ENCODE data around the gene VPS25. TPM values are rescaled to one million over a fixed set of nuclear protein-coding genes. Genes with fewer than 3 reads are reported as not detected.

Gene VPS25
- polyA plus RNA-seq, 3 donors = 52.3 to 64.8 (median 61.2) TPM

DNA sequence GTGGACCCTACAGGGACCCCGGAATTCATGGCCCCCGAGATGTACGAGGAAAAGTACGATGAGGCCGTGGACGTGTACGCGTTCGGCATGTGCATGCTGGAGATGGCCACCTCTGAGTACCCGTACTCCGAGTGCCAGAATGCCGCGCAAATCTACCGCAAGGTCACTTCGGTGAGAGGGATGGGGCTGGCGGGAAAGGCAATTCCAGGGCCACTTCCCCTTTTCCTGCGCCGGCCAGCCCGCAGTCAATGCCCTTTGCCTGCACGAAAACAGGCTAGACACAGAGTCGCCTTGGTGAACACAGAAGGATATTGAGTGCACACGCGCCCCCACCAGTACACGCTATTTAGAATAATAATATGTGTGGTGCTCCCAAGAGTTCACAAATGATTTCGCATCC is 11.2 kb downstream of the VPS25 start:
- 18 to 50% (median 34%) methylated on average over 25 of the region's 25 CpGs for WGBS, 3 donors
- no peak overlapping the region for H3K27ac ChIP-seq (ENCODE audit: low read depth, low read length)

- 10 to 34% (median 27%) methylated on average over 52 of the region's 52 CpGs for WGBS, 3 donors
Measured at GRCh38 chr17:42784811-42785592, 11.8 kb downstream of the VPS25 start.

GRCh38 chr17:42787266-42787665 is 14.0 kb downstream of the VPS25 start:
- WGBS, 3 donors = 89 to 90% (median 90%) methylated on average over 11 of the region's 11 CpGs
- no peak overlapping the region for H3K27ac ChIP-seq (ENCODE audit: low read depth, low read length)

More at GRCh38 chr17:42784811-42785592, 11.8 kb downstream of the VPS25 start:
- H3K27ac ChIP-seq (ENCODE audit: low read depth, low read length) = no peak overlapping the region

DNA sequence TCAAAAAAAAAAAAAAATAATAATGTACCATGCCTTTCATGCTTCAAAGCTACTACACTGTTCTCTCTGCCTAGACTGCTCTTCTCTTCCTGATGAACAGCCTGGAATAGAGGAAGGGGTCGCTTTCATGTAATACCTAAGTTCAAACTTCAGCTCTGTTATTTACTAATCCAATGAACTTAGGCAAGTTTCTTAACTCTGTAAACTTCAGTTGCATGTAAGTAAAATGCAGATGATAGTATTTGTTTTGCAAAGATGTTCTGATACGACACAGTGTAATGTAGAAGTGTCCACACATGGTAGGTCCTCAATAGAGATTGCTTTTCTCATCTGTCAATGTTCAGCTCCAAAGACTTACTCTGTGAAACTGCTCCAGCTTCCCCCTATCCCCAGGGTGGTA is 18.7 kb downstream of the VPS25 start:
- no peak overlapping the region for H3K27ac ChIP-seq (ENCODE audit: low read depth, low read length)
- WGBS, 3 donors = 62 to 78% (median 78%) methylated on average over 2 of the region's 2 CpGs

DNA sequence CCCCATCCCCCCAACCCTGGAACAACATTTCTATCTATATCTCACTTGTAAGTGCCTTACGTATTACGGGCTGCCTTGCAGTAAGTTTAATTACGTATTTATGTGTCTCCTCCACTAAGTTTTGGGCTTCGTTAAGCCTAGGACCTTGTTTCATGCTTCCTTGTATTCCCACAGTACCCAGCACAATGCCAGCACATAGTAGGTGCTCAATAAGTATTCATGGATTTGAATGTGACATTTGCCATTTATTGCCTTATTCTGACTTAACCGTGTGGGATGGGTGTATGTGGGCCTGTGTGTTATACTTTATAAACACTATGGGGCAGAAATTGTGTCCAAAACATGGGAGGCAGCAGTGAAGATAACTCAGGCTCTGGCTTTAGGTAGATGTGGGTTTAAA is 19.3 kb downstream of the VPS25 start:
- 52 to 73% (median 68%) methylated on average over 5 of the region's 5 CpGs for WGBS, 3 donors
- H3K27ac ChIP-seq (ENCODE audit: low read depth, low read length) = no peak overlapping the region

- WGBS, 3 donors = 49 to 69% (median 51%) methylated on average over 4 of the region's 4 CpGs
- no peak overlapping the region for H3K27ac ChIP-seq (ENCODE audit: low read depth, low read length)
Measured at GRCh38 chr17:42795061-42795460, 21.8 kb downstream of the VPS25 start.

DNA sequence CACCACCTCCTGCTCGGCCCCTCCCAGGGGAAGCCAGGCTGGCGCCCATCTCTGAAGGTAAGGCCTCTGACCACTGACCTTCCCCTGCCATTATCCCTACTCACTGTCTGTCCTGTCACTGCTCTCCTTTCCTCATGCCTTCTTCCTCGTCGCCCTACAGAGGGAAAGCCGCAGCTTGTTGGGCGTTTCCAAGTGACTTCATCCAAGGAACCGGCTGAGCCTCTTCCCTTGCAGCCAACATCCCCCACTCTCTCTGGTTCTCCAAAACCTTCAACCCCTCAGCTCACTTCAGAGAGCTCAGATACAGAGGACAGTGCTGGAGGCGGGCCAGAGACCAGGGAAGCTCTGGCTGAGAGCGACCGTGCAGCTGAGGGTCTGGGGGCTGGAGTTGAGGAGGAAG is 22.2 kb downstream of the VPS25 start:
- WGBS, 3 donors = 80 to 87% (median 86%) methylated on average over 10 of the region's 10 CpGs
- H3K27ac ChIP-seq (ENCODE audit: low read depth, low read length) = no peak overlapping the region

DNA sequence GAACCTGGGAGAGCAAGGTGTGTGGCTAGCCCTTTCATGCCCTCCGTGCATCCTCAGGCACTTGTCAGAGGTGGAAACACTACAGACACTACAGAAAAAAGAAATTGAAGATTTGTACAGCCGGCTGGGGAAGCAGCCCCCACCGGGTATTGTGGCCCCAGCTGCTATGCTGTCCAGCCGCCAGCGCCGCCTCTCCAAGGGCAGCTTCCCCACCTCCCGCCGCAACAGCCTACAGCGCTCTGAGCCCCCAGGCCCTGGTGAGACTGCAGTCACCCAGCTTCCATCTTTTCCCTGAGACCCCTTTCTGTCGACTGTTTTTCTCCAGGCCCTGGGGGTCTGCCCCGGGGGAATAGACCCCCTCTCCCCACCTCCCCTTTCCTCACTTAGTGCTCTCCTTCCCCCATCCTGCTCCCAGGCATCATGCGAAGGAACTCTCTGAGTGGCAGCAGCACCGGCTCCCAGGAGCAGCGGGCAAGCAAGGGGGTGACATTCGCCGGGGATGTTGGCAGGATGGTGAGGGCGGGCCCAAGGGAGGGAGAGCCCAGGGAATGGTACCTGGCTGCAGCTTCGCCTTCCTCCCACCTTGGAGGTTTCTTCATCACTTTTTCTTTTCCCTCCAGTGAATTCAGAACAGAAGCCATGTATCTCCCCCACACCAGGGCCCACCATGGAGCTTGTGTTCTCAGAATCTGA is 23.0 kb downstream of the VPS25 start:
- H3K27ac ChIP-seq (ENCODE audit: low read depth, low read length) = no peak overlapping the region
- WGBS, 3 donors = 88 to 94% (median 90%) methylated on average over 18 of the region's 18 CpGs

GRCh38 chr17:42797067-42798007 is 24.1 kb downstream of the VPS25 start:
- WGBS, 3 donors = 45 to 82% (median 70%) methylated on average over 10 of the region's 10 CpGs
- no peak overlapping the region for H3K27ac ChIP-seq (ENCODE audit: low read depth, low read length)

DNA sequence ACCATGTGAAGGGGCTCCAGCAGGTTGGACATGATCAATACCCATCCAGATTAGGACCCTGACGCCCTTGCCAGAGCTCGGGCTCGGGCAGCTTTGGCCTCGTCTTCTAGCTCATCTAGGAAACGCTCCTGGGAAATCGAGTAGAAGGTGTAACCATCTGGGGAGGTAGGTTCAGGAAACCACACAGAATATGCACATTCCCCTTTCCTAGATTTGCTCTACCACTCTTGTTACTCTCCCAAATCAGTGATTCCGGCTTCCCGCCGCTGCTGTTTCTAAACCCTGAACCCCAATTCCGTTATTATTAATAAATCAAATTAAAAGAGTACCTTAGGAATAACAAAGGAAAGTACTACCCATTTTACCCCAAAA is 24.7 kb downstream of the VPS25 start:
- no peak overlapping the region for H3K27ac ChIP-seq (ENCODE audit: low read depth, low read length)
- WGBS, 3 donors = 7 to 18% (median 18%) methylated on average over 10 of the region's 10 CpGs

GRCh38 chr17:42798383-42799380 is 25.4 kb downstream of the VPS25 start, which contains the start of the genes CNTD1 and COA3:
CNTD1 (plus strand) TSS chr17:42798861; CDS start chr17:42799068, 207 bp downstream.
COA3 (minus strand) TSS chr17:42798704; CDS start chr17:42798681, 23 bp downstream.
- no peak within 1 kb of the TSS for H3K27ac ChIP-seq (ENCODE audit: low read depth, low read length)
- 25 to 27% (median 25%) methylated on average over 66 of the region's 66 CpGs for WGBS, 3 donors

DNA sequence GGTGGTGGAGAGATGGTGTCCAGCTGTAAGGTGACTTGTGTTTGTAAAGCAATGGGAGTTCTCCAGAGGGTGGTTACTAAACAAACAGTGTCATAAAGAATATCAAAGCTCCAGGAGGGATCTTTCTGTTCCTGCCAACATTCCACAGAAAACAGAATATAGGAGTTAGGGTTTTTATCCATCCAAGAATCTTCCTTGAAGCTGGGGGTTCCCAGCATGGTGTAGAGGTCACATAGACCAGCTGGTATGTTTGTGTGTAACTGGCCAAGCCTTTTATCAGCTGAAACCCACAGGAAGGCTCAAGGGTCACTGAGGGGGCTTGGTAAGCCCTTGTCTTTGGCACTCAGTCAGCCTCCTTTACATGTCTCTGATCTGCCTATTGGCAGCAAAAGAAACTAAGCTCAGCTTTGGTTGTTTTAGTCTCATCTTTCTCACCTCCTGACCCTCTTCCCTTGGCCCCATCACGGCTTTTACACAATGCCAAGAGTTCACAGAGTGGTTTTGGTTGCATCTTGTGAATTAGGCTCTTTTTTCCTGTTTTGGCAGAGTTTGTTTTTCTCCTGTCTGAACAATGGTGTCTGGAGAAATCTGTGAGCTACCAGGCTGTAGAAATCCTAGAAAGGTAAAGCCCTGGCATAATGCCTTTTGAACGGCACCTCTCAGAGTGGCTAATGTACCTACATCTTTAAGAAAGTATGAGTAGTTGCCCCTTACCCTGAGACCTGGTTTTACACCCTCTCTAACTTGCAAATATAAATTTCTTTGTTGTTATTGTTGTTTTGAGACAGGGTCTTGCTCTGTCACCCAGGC is 30.0 kb downstream of the VPS25 start:
- WGBS, 3 donors = 56 to 66% (median 58%) methylated on average over 2 of the region's 2 CpGs
- H3K27ac ChIP-seq (ENCODE audit: low read depth, low read length) = no peak overlapping the region

- no peak overlapping the region for H3K27ac ChIP-seq (ENCODE audit: low read depth, low read length)
Measured at GRCh38 chr17:42804918-42805367, 31.7 kb downstream of the VPS25 start.

DNA sequence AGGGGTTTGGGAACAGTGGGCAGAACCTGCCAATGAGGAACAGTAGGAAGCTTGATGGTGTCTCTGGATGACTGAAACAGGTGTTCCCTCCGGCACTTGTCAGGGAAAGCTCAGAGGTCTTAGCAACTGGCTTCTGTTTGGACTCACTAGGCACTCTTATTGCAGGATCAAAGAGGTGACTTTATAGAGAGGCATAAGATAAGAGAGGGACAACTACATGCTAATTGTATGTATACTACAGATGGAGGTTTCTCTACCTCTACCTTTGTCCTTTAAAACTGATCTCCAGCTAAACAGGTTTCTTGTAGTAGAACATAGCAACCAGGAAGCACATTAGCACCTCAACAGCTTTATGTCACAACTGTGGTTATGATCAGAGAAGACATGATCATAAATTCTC is 33.0 kb downstream of the VPS25 start:
- 48 to 94% (median 93%) methylated on average over 1 of the region's 1 CpG for WGBS, 3 donors
- no peak overlapping the region for H3K27ac ChIP-seq (ENCODE audit: low read depth, low read length)

More at GRCh38 chr17:42804918-42805367, 31.7 kb downstream of the VPS25 start:
- WGBS, 3 donors = 19 to 93% (median 84%) methylated on average over 1 of the region's 1 CpG

DNA sequence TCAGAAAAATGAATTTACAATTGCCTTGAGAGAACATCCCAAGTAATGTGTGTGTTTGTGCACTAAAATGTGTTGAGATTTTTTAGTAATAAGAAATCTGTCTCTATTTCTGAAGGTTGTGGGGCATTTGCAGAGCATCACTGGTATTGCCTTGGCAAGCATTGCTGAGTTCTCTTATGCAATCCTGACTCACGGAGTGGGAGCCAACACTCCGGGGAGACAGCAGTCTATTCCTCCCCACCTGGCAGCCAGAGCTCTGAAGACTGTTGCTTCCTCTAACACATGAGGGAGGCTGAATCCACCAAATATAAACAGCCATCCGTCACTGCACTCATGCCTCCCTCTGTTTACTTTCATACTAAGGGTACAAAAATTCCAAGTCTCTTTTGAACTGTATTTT is 36.0 kb downstream of the VPS25 start:
- WGBS, 3 donors = 17 to 26% (median 25%) methylated on average over 3 of the region's 3 CpGs
- H3K27ac ChIP-seq (ENCODE audit: low read depth, low read length) = no peak overlapping the region

- H3K27ac ChIP-seq (ENCODE audit: low read depth, low read length) = no peak overlapping the region
- 33 to 65% (median 34%) methylated on average over 8 of the region's 8 CpGs for WGBS, 3 donors
Measured at GRCh38 chr17:42814633-42815399, 41.6 kb downstream of the VPS25 start.
